Neural cell (in vitro differentiated cells): ENCODE data around the gene UGGT1. TPM values are rescaled to one million over a fixed set of nuclear protein-coding genes. Genes with fewer than 3 reads are reported as not detected.
"Not testable (repeated sequence)": the region's sequence is repeated elsewhere in the genome, so short reads cannot be mapped to it uniquely, and the experiment has no call there.

ENCODE experiments used
- H2AFZ ChIP-seq: fragments of 200-600, 300-800 bp; sonication (generic), shearing (Covaris generic); 2 replicates; pipeline ENCODE4 v1.6.0; 2014; ENCODE audit warnings: low read depth, mild to moderate bottlenecking, antibody characterized with exemption, low read length, moderate library complexity
- H3F3A ChIP-seq: fragments of 200-600 bp; shearing (Covaris generic); 2 replicates; pipeline ENCODE4 v1.6.1; 2016; ENCODE audit warnings: mild to moderate bottlenecking, moderate library complexity, mixed read lengths, antibody characterized with exemption, low read length; ENCODE audit not compliant: insufficient read depth, poor library complexity, severe bottlenecking
- H3K27ac ChIP-seq: fragments of 200-600, 300-800 bp; sonication (generic), shearing (Covaris generic); 2 replicates; pipeline ENCODE4 v1.5.1; 2014; ENCODE audit warnings: mild to moderate bottlenecking, low read length, moderate library complexity
- H3K27me3 ChIP-seq: fragments of 300-800, 200-600 bp; sonication (generic), shearing (Covaris generic); 2 replicates; pipeline ENCODE4 v1.6.0; 2014; ENCODE audit warnings: mild to moderate bottlenecking, low read depth, low read length, moderate library complexity; ENCODE audit not compliant: insufficient read depth
- H3K36me3 ChIP-seq: fragments of 300-800, 200-600 bp; sonication (generic), shearing (Covaris generic); 2 replicates; pipeline ENCODE4 v1.5.1; 2014; ENCODE audit warnings: mild to moderate bottlenecking, antibody characterized with exemption, low read length, moderate library complexity; ENCODE audit not compliant: insufficient read depth
- H3K4me2 ChIP-seq: fragments of 300-800, 200-600 bp; sonication (generic), shearing (Covaris generic); 2 replicates; pipeline ENCODE4 v1.6.0; 2014; ENCODE audit warnings: mild to moderate bottlenecking, low read length
- H3K4me3 ChIP-seq: fragments of 300-800, 200-600 bp; sonication (generic), shearing (Covaris generic); 2 replicates; pipeline ENCODE4 v1.5.1; 2014; ENCODE audit warnings: mild to moderate bottlenecking, low read length, moderate library complexity
- H3K79me2 ChIP-seq: fragments of 200-600 bp; shearing (Covaris generic); replicated peaks from 2 replicates; pipeline ENCODE4 v1.6.0; 2014; ENCODE audit warnings: mild to moderate bottlenecking, low read length, moderate library complexity; ENCODE audit not compliant: insufficient read depth
- H3K9ac ChIP-seq: fragments of 300-800, 200-600 bp; sonication (generic), shearing (Covaris generic); 2 replicates; pipeline ENCODE4 v1.6.1; 2016; ENCODE audit warnings: mild to moderate bottlenecking, low read length, mixed read lengths
- H3K9me2 ChIP-seq: fragments of 200-600 bp; shearing (Covaris generic); 2 replicates; pipeline ENCODE4 v1.6.1; 2016; ENCODE audit warnings: mild to moderate bottlenecking, low read length, mixed read lengths; ENCODE audit not compliant: insufficient read depth
- H3K9me3 ChIP-seq: fragments of 200-600, 300-800 bp; sonication (generic), shearing (Covaris generic); 2 replicates; pipeline ENCODE4 v1.6.1; 2016; ENCODE audit warnings: mild to moderate bottlenecking, mixed run types, low read length, moderate library complexity, mixed read lengths
- H4K20me1 ChIP-seq: fragments of 200-600 bp; shearing (Covaris generic); 2 replicates; pipeline ENCODE4 v1.6.1; 2016; ENCODE audit warnings: mild to moderate bottlenecking, mixed run types; ENCODE audit not compliant: insufficient read depth
- EP300 ChIP-seq: fragments of 450-650 bp; conservative IDR thresholded peaks from 2 replicates; pipeline ENCODE4 v1.6.1; 2014; ENCODE audit warnings: antibody characterized with exemption, mild to moderate bottlenecking, moderate library complexity; ENCODE audit not compliant: poor library complexity, severe bottlenecking
- EZH2 ChIP-seq: fragments of 200-600, 300-800 bp; shearing (Covaris generic), sonication (generic); IDR thresholded peaks from 2 replicates; pipeline ENCODE4 v1.6.1; 2014; ENCODE audit warnings: antibody characterized with exemption, low read length, borderline replicate concordance, mild to moderate bottlenecking; ENCODE audit not compliant: insufficient read depth, poor library complexity, severe bottlenecking
- MXI1 ChIP-seq: fragments of 450-650 bp; conservative IDR thresholded peaks from 2 replicates; pipeline ENCODE4 v1.6.1; 2014; ENCODE audit warnings: antibody characterized with exemption, mild to moderate bottlenecking; ENCODE audit not compliant: poor library complexity, severe bottlenecking
- POLR2AphosphoS5 ChIP-seq: IDR thresholded peaks from 2 replicates; pipeline ENCODE4 v1.6.1; 2012
- RAD21 ChIP-seq: fragments of 450-650 bp; conservative IDR thresholded peaks from 2 replicates; pipeline ENCODE4 v1.6.1; 2014; ENCODE audit warnings: antibody characterized with exemption, mild to moderate bottlenecking, moderate library complexity
- REST ChIP-seq: IDR thresholded peaks from 2 replicates; pipeline ENCODE4 v1.6.1; 2012; ENCODE audit warnings: borderline replicate concordance
- SMC3 ChIP-seq: fragments of 450-650 bp; conservative IDR thresholded peaks from 2 replicates; pipeline ENCODE4 v1.6.1; 2014; ENCODE audit warnings: antibody characterized with exemption, mild to moderate bottlenecking, moderate library complexity; ENCODE audit not compliant: poor library complexity
- TAF1 ChIP-seq: IDR thresholded peaks from 2 replicates; pipeline ENCODE4 v1.6.1; 2012; ENCODE audit warnings: low read depth
- polyA plus RNA-seq: library from polyadenylated mRNA; depleted of rRNA; stranded (reverse); fragments of >200 nt; gene quantifications from 2 replicates; pipeline ENCODE4 v1.2.3, GENCODE V29; 2014
- TF ChIP-seq, protein P1 (sequence below): fragments of 450-650 bp; IDR thresholded peaks from 2 replicates; pipeline ENCODE4 v1.5.1; 2014; ENCODE audit warnings: antibody characterized with exemption, mild to moderate bottlenecking, moderate library complexity; ENCODE audit not compliant: poor library complexity, severe bottlenecking

UGGT1 gene
- polyA plus RNA-seq, 1 donor from 2014 or later, result 26.3 TPM

- Histone ChIP-seq H2AFZ (no peak overlapping the region), H3K9me2 (no peaks in the 10 kb centered on the region), H3K4me3 (no peak overlapping the region), H3K27me3 (no peaks in the 10 kb centered on the region), H3K9ac (no peak overlapping the region), H3K27ac (no peak overlapping the region), H3K36me3 (no peaks in the 10 kb centered on the region), H3F3A (no peaks in the 10 kb centered on the region), H3K9me3 (no peaks in the 10 kb centered on the region), H3K4me2 (no peak overlapping the region), H3K79me2 (no peaks in the 10 kb centered on the region), H4K20me1 (no peaks in the 10 kb centered on the region)
- TF ChIP-seq SMC3 (no peak), POLR2AphosphoS5 (no peak), EP300 (no peak), REST (no peak), EZH2 (no peak), RAD21 (no peak), MXI1 (no peak), TAF1 (no peak)
- TF ChIP-seq, protein P1, sequence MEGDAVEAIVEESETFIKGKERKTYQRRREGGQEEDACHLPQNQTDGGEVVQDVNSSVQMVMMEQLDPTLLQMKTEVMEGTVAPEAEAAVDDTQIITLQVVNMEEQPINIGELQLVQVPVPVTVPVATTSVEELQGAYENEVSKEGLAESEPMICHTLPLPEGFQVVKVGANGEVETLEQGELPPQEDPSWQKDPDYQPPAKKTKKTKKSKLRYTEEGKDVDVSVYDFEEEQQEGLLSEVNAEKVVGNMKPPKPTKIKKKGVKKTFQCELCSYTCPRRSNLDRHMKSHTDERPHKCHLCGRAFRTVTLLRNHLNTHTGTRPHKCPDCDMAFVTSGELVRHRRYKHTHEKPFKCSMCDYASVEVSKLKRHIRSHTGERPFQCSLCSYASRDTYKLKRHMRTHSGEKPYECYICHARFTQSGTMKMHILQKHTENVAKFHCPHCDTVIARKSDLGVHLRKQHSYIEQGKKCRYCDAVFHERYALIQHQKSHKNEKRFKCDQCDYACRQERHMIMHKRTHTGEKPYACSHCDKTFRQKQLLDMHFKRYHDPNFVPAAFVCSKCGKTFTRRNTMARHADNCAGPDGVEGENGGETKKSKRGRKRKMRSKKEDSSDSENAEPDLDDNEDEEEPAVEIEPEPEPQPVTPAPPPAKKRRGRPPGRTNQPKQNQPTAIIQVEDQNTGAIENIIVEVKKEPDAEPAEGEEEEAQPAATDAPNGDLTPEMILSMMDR, result no peak
Measured at GRCh38 chr2:128208023-128208422, 117.0 kb downstream of the UGGT1 start.

DNA sequence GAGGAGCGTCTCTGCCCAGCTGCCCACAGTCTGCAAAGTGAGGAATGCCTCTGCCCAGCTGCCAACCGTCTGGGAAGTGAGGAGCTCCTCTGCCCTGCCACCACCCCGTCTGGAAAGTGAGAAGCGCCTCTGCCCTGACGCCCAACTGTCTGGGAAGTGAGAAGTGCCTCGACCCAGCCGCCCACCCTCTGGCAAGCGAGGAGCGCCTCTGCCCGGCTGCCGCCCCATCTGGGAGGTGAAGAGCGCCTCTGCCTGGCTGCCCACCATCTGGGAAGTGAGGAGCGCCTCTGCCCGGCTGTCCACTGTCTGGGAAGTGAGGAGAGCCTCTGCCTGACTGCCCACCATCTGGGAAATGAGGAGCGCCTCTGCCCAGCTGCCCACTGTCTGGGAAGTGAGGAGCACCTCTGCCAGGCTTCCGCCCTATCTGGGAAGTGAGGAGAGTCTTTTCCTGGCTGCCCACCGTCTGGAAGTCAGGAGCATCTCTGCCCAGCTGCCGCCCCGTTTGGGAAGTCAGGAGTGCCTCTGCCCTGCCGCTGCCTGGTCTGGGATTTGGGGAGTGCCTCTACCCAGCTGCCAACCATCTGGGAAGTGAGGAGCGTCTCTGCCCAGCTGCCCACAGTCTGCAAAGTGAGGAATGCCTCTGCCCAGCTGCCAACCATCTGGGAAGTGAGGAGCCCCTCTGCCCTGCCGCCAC lies 117.8 kb downstream of the UGGT1 start:
- not testable (repeated sequence) for H3K36me3 ChIP-seq, H3K9me2 ChIP-seq, H3F3A ChIP-seq, H3K4me2 ChIP-seq, H3K4me3 ChIP-seq, H4K20me1 ChIP-seq, H3K9me3 ChIP-seq, H3K9ac ChIP-seq, H3K79me2 ChIP-seq, H3K27me3 ChIP-seq, H3K27ac ChIP-seq, H2AFZ ChIP-seq

- H3K4me2 ChIP-seq, result no peak overlapping the region
- no peaks in the 10 kb centered on the region for H3K79me2 ChIP-seq
- H3K9me3 ChIP-seq, result no peaks in the 10 kb centered on the region
- H3K9me2 ChIP-seq, result no peaks in the 10 kb centered on the region
- H3K27ac ChIP-seq, result no peak overlapping the region
- H3K9ac ChIP-seq, result no peak overlapping the region
- no peak overlapping the region for H3K4me3 ChIP-seq
- no peaks in the 10 kb centered on the region for H3K27me3 ChIP-seq
- TF ChIP-seq SMC3, result no peak
- no peak for TF ChIP-seq MXI1
- TF ChIP-seq REST, result no peak
- no peak for TF ChIP-seq EZH2
- TF ChIP-seq RAD21, result no peak
- no peaks in the 10 kb centered on the region for H3F3A ChIP-seq
- H3K36me3 ChIP-seq, result no peaks in the 10 kb centered on the region
- H2AFZ ChIP-seq, result no peak overlapping the region
- H4K20me1 ChIP-seq, result no peaks in the 10 kb centered on the region
Measured at GRCh38 chr2:128214251-128214650, 123.3 kb downstream of the UGGT1 start.
